ENCODE results near the gene IDH1. TPM values are rescaled to one million over a fixed set of nuclear protein-coding genes. Genes with fewer than 3 reads are reported as not detected.

IDH1 gene
- total and polyA plus RNA-seq, 10 of the 15 experiments (the other 5 are each of a cell fraction or from before 2014, with no cell fraction given): 39.0 to 114 (median 55.0) TPM

- Histone ChIP-seq H3K4me1 (ENCODE audit: control insufficient read depth, insufficient read depth, low read length) (no peaks in the 10 kb centered on the region; the same call in 1 of the 2 replicates), H3K27ac (ENCODE audit: control insufficient read depth, insufficient read depth) (no peak overlapping the region), H3K36me3 (ENCODE audit: control insufficient read depth in 2 of 2, insufficient read depth in 2 of 2, low read length in 1 of 2) (peaks cover 0 to 10% of the 10 kb centered on the region in 2 experiments; a peak in 2 of 4 replicates), H2AFZ (ENCODE audit: control insufficient read depth, low read depth, low read length) (peak overlapping the region; percentile 13), H4K20me1 (ENCODE audit: control insufficient read depth, insufficient read depth) (no peaks in the 10 kb centered on the region), H3K9ac (ENCODE audit: control insufficient read depth, insufficient read depth, low read length) (no peak overlapping the region), H3K9me3 (replicated peaks; ENCODE audit: control insufficient read depth, insufficient read depth, low read length) (no peaks in the 10 kb centered on the region), H3K27me3 (replicated peaks in 1 of 2; ENCODE audit: control insufficient read depth in 2 of 2, insufficient read depth in 2 of 2, low read length in 1 of 2) (no peaks in the 10 kb centered on the region), H3K4me3 (peak overlapping the region; percentile 98), H3K4me2 (ENCODE audit: control insufficient read depth, insufficient read depth) (peak overlapping the region; percentile 67), H3K79me2 (ENCODE audit: control insufficient read depth, insufficient read depth, low read length) (peaks cover 6% of the 10 kb centered on the region)
- DNase-seq (ENCODE audit: low read depth, low spot score) (no peak), ATAC-seq (no peak), FAIRE-seq (no peak)
- 23% methylated on average over 7 of the region's 7 CpGs for WGBS (ENCODE audit: insufficient coverage, insufficient replicate concordance, low lambda C conversion rate, missing lambda C conversion rate)
- BruUV-seq (replicated peaks): no TSS peak
- CTCF ChIA-PET: interaction anchor here (0.6 to 5.6 kb wide), 20 partner anchors 9 to 735 kb away, joined by 3 to 69 read pairs (median 3); partner anchors contain the start of gene PIKFYVE
- SMC1A ChIA-PET (ENCODE audit: uncharacterized antibody, unreplicated experiment): interaction anchor here (0.7 to 6.7 kb wide), 11 partner anchors 12 to 1082 kb away, joined by 3 to 37 read pairs (median 8); partner anchors contain the start of gene PIKFYVE
- TF ChIP-seq YBX1 (IDR thresholded peaks at IDR 0.05) (no peak), NR2C1 (IDR thresholded peaks at IDR 0.05) (no peak)
- in situ Hi-C loops (cut with MboI): loop anchor here (10.0 kb wide), 1 partner anchor 629 kb away; the partner anchor contains the start of gene METTL21A
- POLR2A ChIA-PET: interaction anchor here (0.6 to 5.1 kb wide), 6 partner anchors 12 to 67 kb away, joined by 3 to 49 read pairs (median 6); partner anchors contain the start of gene PIKFYVE
- RAD21 ChIA-PET (ENCODE audit: unreplicated experiment): interaction anchor here (0.6 to 6.5 kb wide), 6 partner anchors 13 to 78 kb away, joined by 4 to 43 read pairs (median 16); partner anchors contain the start of gene PIKFYVE
- intact Hi-C loops (cut with micrococcal nuclease; ENCODE audit: unreplicated experiment): loop anchor here (1.0 kb wide), 1 partner anchor 78 kb away; no protein-coding TSS in a partner anchor
Measured at GRCh38 chr2:208253600-208254117, 1.2 kb downstream of the IDH1 start.

GRCh38 chr2:208252716-208253492, 2.0 kb downstream of the IDH1 start:
- Histone ChIP-seq H4K20me1 (ENCODE audit: control insufficient read depth, insufficient read depth) (no peaks in the 10 kb centered on the region), H3K27ac (ENCODE audit: control insufficient read depth, insufficient read depth) (no peak overlapping the region), H3K27me3 (replicated peaks in 1 of 2; ENCODE audit: control insufficient read depth in 2 of 2, insufficient read depth in 2 of 2, low read length in 1 of 2) (no peaks in the 10 kb centered on the region), H3K4me1 (ENCODE audit: control insufficient read depth, insufficient read depth, low read length) (no peaks in the 10 kb centered on the region; the same call in 1 of the 2 replicates), H3K4me2 (ENCODE audit: control insufficient read depth, insufficient read depth) (peak overlapping the region; percentile 67), H3K36me3 (ENCODE audit: control insufficient read depth in 2 of 2, insufficient read depth in 2 of 2, low read length in 1 of 2) (peaks cover 2 to 16% of the 10 kb centered on the region in 2 experiments; a peak in 3 of 4 replicates), H2AFZ (ENCODE audit: control insufficient read depth, low read depth, low read length) (no peak overlapping the region), H3K79me2 (ENCODE audit: control insufficient read depth, insufficient read depth, low read length) (peaks cover 6% of the 10 kb centered on the region), H3K4me3 (0 out of 2 replicates have a peak overlapping the region, but pooled peaks have one; percentile 98), H3K9ac (ENCODE audit: control insufficient read depth, insufficient read depth, low read length) (no peak overlapping the region), H3K9me3 (replicated peaks; ENCODE audit: control insufficient read depth, insufficient read depth, low read length) (no peaks in the 10 kb centered on the region)
- ChIA-PET CTCF (interaction anchor here (0.6 to 5.6 kb wide), 17 partner anchors 8 to 215 kb away, joined by 3 to 69 read pairs (median 4); partner anchors contain the start of gene PIKFYVE), RAD21 (ENCODE audit: unreplicated experiment) (interaction anchor here (0.9 to 6.5 kb wide), 6 partner anchors 9 to 82 kb away, joined by 3 to 43 read pairs (median 16); partner anchors contain the start of gene PIKFYVE), SMC1A (ENCODE audit: uncharacterized antibody, unreplicated experiment) (interaction anchor here (0.6 to 6.7 kb wide), 9 partner anchors 12 to 102 kb away, joined by 3 to 37 read pairs (median 11); partner anchors contain the start of gene PIKFYVE), POLR2A (interaction anchor here (1.0 to 5.1 kb wide), 8 partner anchors 13 to 73 kb away, joined by 3 to 49 read pairs (median 4); partner anchors contain the start of gene PIKFYVE)
- 63% methylated on average over 3 of the region's 3 CpGs for WGBS (ENCODE audit: insufficient coverage, insufficient replicate concordance, low lambda C conversion rate, missing lambda C conversion rate)
- FAIRE-seq (no peak), ATAC-seq (no peak), DNase-seq (ENCODE audit: low read depth, low spot score) (no peak)
- BruUV-seq (replicated peaks): TSS peak; percentile 41
- intact Hi-C loops (cut with micrococcal nuclease; ENCODE audit: unreplicated experiment): no loop called here
- in situ Hi-C loops (cut with MboI): loop anchor here (10.0 kb wide), 1 partner anchor 628 kb away; the partner anchor contains the start of gene METTL21A
- TF ChIP-seq SREBF2 (IDR thresholded peaks at IDR 0.05; ENCODE audit: low read length) (no peak), ZBTB33 (IDR thresholded peaks at IDR 0.05) (no peak), E2F8 (IDR thresholded peaks at IDR 0.05; ENCODE audit: low read depth, partially characterized antibody) (no peak), SMARCA5 (IDR thresholded peaks at IDR 0.05) (no peak)
